Glutamatergic neuron (in vitro differentiated cells): ENCODE measurements around the gene CLINT1. TPM values are rescaled to one million over a fixed set of nuclear protein-coding genes. Genes with fewer than 3 reads are reported as not detected.

Source experiments
- DNase-seq: peaks from one replicate; pipeline ENCODE4 v3.0.0; 2022
- H3K27ac Mint-ChIP-seq: one replicate; pipeline ENCODE4 v1.8.0; 2020; ENCODE audit warnings: mild to moderate bottlenecking, mixed read lengths, inconsistent platforms; ENCODE audit not compliant: unreplicated experiment
- H3K27me3 Mint-ChIP-seq: one replicate; pipeline ENCODE4 v1.8.0; 2020; ENCODE audit warnings: mild to moderate bottlenecking, moderate library complexity, mixed read lengths, inconsistent platforms; ENCODE audit not compliant: unreplicated experiment
- H3K36me3 Mint-ChIP-seq: one replicate; pipeline ENCODE4 v1.8.0; 2020; ENCODE audit warnings: mild to moderate bottlenecking, mixed read lengths, inconsistent platforms; ENCODE audit not compliant: unreplicated experiment
- H3K4me1 Mint-ChIP-seq: one replicate; pipeline ENCODE4 v1.8.0; 2020; ENCODE audit warnings: mild to moderate bottlenecking, low read depth, mixed read lengths, inconsistent platforms; ENCODE audit not compliant: unreplicated experiment
- H3K4me3 Mint-ChIP-seq: one replicate; pipeline ENCODE4 v1.8.0; 2020; ENCODE audit warnings: mild to moderate bottlenecking, mixed read lengths, inconsistent platforms; ENCODE audit not compliant: unreplicated experiment
- H3K9me3 Mint-ChIP-seq: one replicate; pipeline ENCODE4 v1.8.0; 2020; ENCODE audit warnings: mild to moderate bottlenecking, moderate library complexity, mixed read lengths, inconsistent platforms; ENCODE audit not compliant: unreplicated experiment
- CTCF ChIP-seq: fragments of 200-600 bp; sonication (generic); IDR thresholded peaks from one replicate; pipeline ENCODE4 v1.5.0; 2021; ENCODE audit not compliant: partially characterized antibody, unreplicated experiment
- total RNA-seq: library from RNA; stranded (reverse); fragmentation: NEBNext Ultra II Directional; extraction: Animal tissue kit (Norgen Biotek cat#: 25700); gene quantifications from one replicate; pipeline ENCODE4 v1.2.1, GENCODE V29; 2021; ENCODE audit not compliant: unreplicated experiment

The CLINT1 gene
- total RNA-seq, 1 donor from 2014 or later = 38.0 TPM

GRCh38 chr5:157779221-157779620, 79.7 kb downstream of the CLINT1 start:
- H3K27me3 Mint-ChIP-seq = no peaks in the 10 kb centered on the region
- TF ChIP-seq CTCF = no peak
- peaks cover 1% of the 10 kb centered on the region for H3K4me1 Mint-ChIP-seq
- no peaks in the 10 kb centered on the region for H3K36me3 Mint-ChIP-seq
- H3K4me3 Mint-ChIP-seq = no peak overlapping the region
- no peaks in the 10 kb centered on the region for H3K9me3 Mint-ChIP-seq
- no peak for DNase-seq
- H3K27ac Mint-ChIP-seq = no peak overlapping the region

- Mint-ChIP-seq H3K27me3 (no peaks in the 10 kb centered on the region), H3K4me1 (peaks cover 1% of the 10 kb centered on the region), H3K27ac (no peak overlapping the region), H3K9me3 (no peaks in the 10 kb centered on the region), H3K36me3 (no peaks in the 10 kb centered on the region), H3K4me3 (no peak overlapping the region)
- TF ChIP-seq CTCF = no peak
- DNase-seq = no peak
Observed at GRCh38 chr5:157778121-157778805, 80.7 kb downstream of the CLINT1 start.

- Mint-ChIP-seq H3K4me3 (no peak overlapping the region), H3K36me3 (no peaks in the 10 kb centered on the region), H3K9me3 (no peaks in the 10 kb centered on the region), H3K27me3 (no peaks in the 10 kb centered on the region), H3K27ac (peak overlapping the region; percentile 82), H3K4me1 (peaks cover 3% of the 10 kb centered on the region)
- peak; percentile 31 for DNase-seq
- no peak for TF ChIP-seq CTCF
Observed at GRCh38 chr5:157772127-157772526, 86.8 kb downstream of the CLINT1 start.

GRCh38 chr5:157770665-157771064, 88.3 kb downstream of the CLINT1 start:
- Mint-ChIP-seq H3K4me1 (peaks cover 14% of the 10 kb centered on the region), H3K27me3 (peaks cover 2% of the 10 kb centered on the region), H3K9me3 (no peaks in the 10 kb centered on the region), H3K4me3 (no peak overlapping the region), H3K27ac (no peak overlapping the region), H3K36me3 (no peaks in the 10 kb centered on the region)
- TF ChIP-seq CTCF = no peak
- no peak for DNase-seq

GRCh38 chr5:157767689-157768088, 91.3 kb downstream of the CLINT1 start:
- Mint-ChIP-seq H3K4me3 (no peak overlapping the region), H3K9me3 (no peaks in the 10 kb centered on the region), H3K27ac (no peak overlapping the region), H3K4me1 (peaks cover 27% of the 10 kb centered on the region), H3K36me3 (no peaks in the 10 kb centered on the region), H3K27me3 (peaks cover 2% of the 10 kb centered on the region)
- DNase-seq = no peak
- no peak for TF ChIP-seq CTCF
